ENCODE data around the gene COL6A2. TPM values are rescaled to one million over a fixed set of nuclear protein-coding genes. Genes with fewer than 3 reads are reported as not detected.

The COL6A2 gene
- total and polyA plus RNA-seq, 2 of the 4 experiments (the other 2 are of a cell fraction), result 208 to 1,065 TPM

GRCh38 chr21:46100426-46100825 is 2.5 kb downstream of the COL6A2 start:
- H4K20me1 ChIP-seq (ENCODE audit: insufficient read depth, low read length), result peaks cover 56% of the 10 kb centered on the region
- 0 out of 2 replicates have a peak overlapping the region, but pooled peaks have one; percentile 6 for H3K27ac ChIP-seq (ENCODE audit: insufficient read depth, low read length)
- dilution Hi-C loops (cut with HindIII; ENCODE audit: low sequenced_read_pairs, unreplicated experiment) (no loop called here), in situ Hi-C loops (cut with MboI; ENCODE audit: low sequenced_read_pairs) (no loop called here), intact Hi-C loops (cut with micrococcal nuclease) (no loop called here)
- H3K4me3 ChIP-seq (ENCODE audit: insufficient read depth, low read depth, low read length), result peak overlapping the region; percentile 97
- H4K8ac ChIP-seq (ENCODE audit: low read depth in 2 of 2, low read length in 2 of 2), result peak overlapping the region in 1 of 2 experiments; percentile 62; a peak in 2 of 4 replicates
- H2AK9ac ChIP-seq (replicated peaks; ENCODE audit: low read depth, low read length, poor library complexity), result peak overlapping the region; percentile 70
- peak overlapping the region; percentile 83 for H3K4me2 ChIP-seq (ENCODE audit: low read depth, low read length)
- TF ChIP-seq MXI1 (IDR thresholded peaks at IDR 0.05; ENCODE audit: borderline replicate concordance, low read depth, low read length) (no peak), CEBPB (IDR thresholded peaks at IDR 0.05; ENCODE audit: low read depth, low read length) (peak; percentile 32; the same call in 1 of the 2 replicates), POLR2A (IDR thresholded peaks at IDR 0.05; ENCODE audit: low read depth, low read length) (no peak; the same call in 1 of the 2 replicates), CHD1 (IDR thresholded peaks at IDR 0.05; ENCODE audit: low read depth, low read length) (no peak), ELK1 (IDR thresholded peaks at IDR 0.05; ENCODE audit: borderline replicate concordance, low read depth, low read length) (no peak), BHLHE40 (IDR thresholded peaks at IDR 0.05; ENCODE audit: low read depth, low read length) (no peak), RAD21 (IDR thresholded peaks at IDR 0.05; ENCODE audit: low read length) (no peak; the same call in 1 of the 2 replicates), FOS (IDR thresholded peaks at IDR 0.05; ENCODE audit: low read depth, low read length) (no peak; the same call in 1 of the 2 replicates)
- peak overlapping the region; percentile 35; the same call in 1 of the 2 replicates for H2AK5ac ChIP-seq (ENCODE audit: low read depth, low read length)
- no peak overlapping the region; the same call in 1 of the 2 replicates for H3K9ac ChIP-seq (ENCODE audit: low read depth, low read length)
- 50% methylated on average over 2 of the region's 7 CpGs; no CpG with 5 or more reads in 1 of the 2 experiments for WGBS, 2 experiments (ENCODE audit: extremely low coverage in 2 of 2, insufficient read length in 1 of 2)
- H2AFZ ChIP-seq (replicated peaks; ENCODE audit: low read length, poor library complexity), result peak overlapping the region; percentile 48
- peaks cover 16% of the 10 kb centered on the region for H3K9me1 ChIP-seq (ENCODE audit: insufficient read depth, low read length)
- no peak overlapping the region for H2BK120ac ChIP-seq (ENCODE audit: low read depth, low read length)
- peak overlapping the region; percentile 87; the same call in 1 of the 2 replicates for H3K23ac ChIP-seq (ENCODE audit: low read depth, low read length)
- peaks cover 6 to 40% of the 10 kb centered on the region in 2 experiments; a peak in 3 of 4 replicates for H3K79me1 ChIP-seq (ENCODE audit: low read depth in 1 of 2, low read length in 2 of 2)
- H3K56ac ChIP-seq (ENCODE audit: extremely low read depth, insufficient read depth, low read length), result no peak overlapping the region
- no peak for ATAC-seq (ENCODE audit: low read depth)
- no peaks in the 10 kb centered on the region for H3K27me3 ChIP-seq (ENCODE audit: control insufficient read depth, insufficient read depth, low read length)
- peak overlapping the region; percentile 92 for H3K14ac ChIP-seq (replicated peaks; ENCODE audit: low read depth, low read length)
- ChIA-PET POLR2A (ENCODE audit: unreplicated experiment) (interaction anchor here (0.6 to 1.6 kb wide), 4 partner anchors 10 to 815 kb away, joined by 3 to 6 read pairs (median 4); no protein-coding TSS in a partner anchor), CTCF (no interaction called here)
- peak; percentile 64 for DNase-seq
- peaks cover 11% of the 10 kb centered on the region for H3K4me1 ChIP-seq (ENCODE audit: control insufficient read depth, insufficient read depth, low read length)
- H2BK5ac ChIP-seq (ENCODE audit: low read depth, low read length, poor library complexity, severe bottlenecking), result peak overlapping the region; percentile 64
- peaks cover 8% of the 10 kb centered on the region for H3K9me3 ChIP-seq (ENCODE audit: control insufficient read depth, insufficient read depth, low read length)
- no peak overlapping the region for H4K5ac ChIP-seq (ENCODE audit: low read depth, low read length)
- peaks cover 15% of the 10 kb centered on the region for H3K36me3 ChIP-seq (ENCODE audit: control insufficient read depth, insufficient read depth, low read length)
- no peak overlapping the region for H4K91ac ChIP-seq (ENCODE audit: insufficient read depth, low read depth, low read length)
- TSS peak; percentile 13 for BruUV-seq (replicated peaks)
- H3K4ac ChIP-seq (ENCODE audit: low read depth, low read length), result peak overlapping the region; percentile 71
- H2BK20ac ChIP-seq (ENCODE audit: low read depth, low read length), result no peak overlapping the region
- H3K18ac ChIP-seq (ENCODE audit: low read depth, low read length), result peak overlapping the region; percentile 44; the same call in 1 of the 2 replicates
- H2BK15ac ChIP-seq (ENCODE audit: low read depth, low read length), result no peak overlapping the region
